Loucy (cell line): ENCODE data around the gene IGSF1.

ENCODE experiments used
- H2AFZ ChIP-seq: fragments of 200-600 bp; sonication (generic); 2 replicates; pipeline ENCODE4 v1.6.0; 2016; ENCODE audit warnings: antibody characterized with exemption, mild to moderate bottlenecking, low read length, moderate library complexity
- H3F3A ChIP-seq: fragments of 200-600 bp; 2 replicates; pipeline ENCODE4 v1.6.0; 2016; ENCODE audit warnings: antibody characterized with exemption, low read depth, mild to moderate bottlenecking
- H3K27me3 ChIP-seq: fragments of 200-600 bp; sonication (generic); 2 replicates; pipeline ENCODE4 v1.6.1; 2014; ENCODE audit warnings: low read length, mild to moderate bottlenecking; ENCODE audit not compliant: insufficient read depth, poor library complexity, severe bottlenecking
- H3K36me3 ChIP-seq: fragments of 200-600 bp; sonication (generic); 2 replicates; pipeline ENCODE4 v1.6.1; 2016; ENCODE audit warnings: low read length; ENCODE audit not compliant: insufficient read depth
- H3K4me1 ChIP-seq: fragments of 200-600 bp; sonication (generic); 2 replicates; pipeline ENCODE4 v1.5.1; 2014; ENCODE audit warnings: low read length, mild to moderate bottlenecking; ENCODE audit not compliant: insufficient read depth, poor library complexity, severe bottlenecking
- H3K4me2 ChIP-seq: fragments of 200-600 bp; sonication (generic); 2 replicates; pipeline ENCODE4 v1.6.0; 2014; ENCODE audit warnings: antibody characterized with exemption, low read length, low read depth, mild to moderate bottlenecking; ENCODE audit not compliant: poor library complexity, severe bottlenecking
- H3K4me3 ChIP-seq: fragments of 200-600 bp; sonication (generic); 2 replicates; pipeline ENCODE4 v1.5.1; 2014; ENCODE audit warnings: low read length, mild to moderate bottlenecking, mixed read lengths; ENCODE audit not compliant: poor library complexity, severe bottlenecking
- H3K79me2 ChIP-seq: fragments of 200-600 bp; sonication (generic); 2 replicates; pipeline ENCODE4 v1.6.1; 2014; ENCODE audit warnings: low read length; ENCODE audit not compliant: insufficient read depth
- H3K9ac ChIP-seq: fragments of 200-600 bp; sonication (generic); 2 replicates; pipeline ENCODE4 v1.6.0; 2014; ENCODE audit warnings: mild to moderate bottlenecking, low read depth, low read length, moderate library complexity; ENCODE audit not compliant: poor library complexity, severe bottlenecking
- H3K9me2 ChIP-seq: fragments of 200-600 bp; sonication (generic); replicated peaks from 2 replicates; pipeline ENCODE4 v1.6.1; 2016; ENCODE audit warnings: low read depth, low read length, mixed read lengths
- H3K9me3 ChIP-seq: fragments of 200-600 bp; sonication (generic); 2 replicates; pipeline ENCODE4 v1.6.1; 2014; ENCODE audit warnings: mild to moderate bottlenecking, antibody characterized with exemption, low read length, low read depth; ENCODE audit not compliant: insufficient read depth
- H4K20me1 ChIP-seq: fragments of 200-600 bp; sonication (generic); 2 replicates; pipeline ENCODE4 v1.6.0; 2014; ENCODE audit warnings: antibody characterized with exemption, low read length, mild to moderate bottlenecking; ENCODE audit not compliant: insufficient read depth, poor library complexity, severe bottlenecking
- EZH2phosphoT487 ChIP-seq: fragments of 200-600 bp; IDR thresholded peaks from 2 replicates; pipeline ENCODE4 v1.6.1; 2018; ENCODE audit warnings: antibody characterized with exemption, mild to moderate bottlenecking, moderate library complexity, borderline replicate concordance
- TF ChIP-seq, protein P1 (sequence below): fragments of 200-600 bp; sonication (generic); conservative IDR thresholded peaks from 2 replicates; pipeline ENCODE4 v1.5.1; 2014; ENCODE audit warnings: mild to moderate bottlenecking, antibody characterized with exemption, low read length

Gene IGSF1

GRCh38 chrX:131264665-131265064 is 24.4 kb downstream of the IGSF1 start:
- Histone ChIP-seq H3K79me2 (no peaks in the 10 kb centered on the region), H3K27me3 (no peaks in the 10 kb centered on the region), H3K4me2 (no peak overlapping the region), H3K9me3 (no peaks in the 10 kb centered on the region), H3K9me2 (no peaks in the 10 kb centered on the region), H3F3A (no peaks in the 10 kb centered on the region), H4K20me1 (no peaks in the 10 kb centered on the region), H2AFZ (no peak overlapping the region), H3K36me3 (no peaks in the 10 kb centered on the region), H3K9ac (no peak overlapping the region), H3K4me1 (no peaks in the 10 kb centered on the region), H3K4me3 (no peak overlapping the region)
- no peak for TF ChIP-seq EZH2phosphoT487
- TF ChIP-seq, protein P1, sequence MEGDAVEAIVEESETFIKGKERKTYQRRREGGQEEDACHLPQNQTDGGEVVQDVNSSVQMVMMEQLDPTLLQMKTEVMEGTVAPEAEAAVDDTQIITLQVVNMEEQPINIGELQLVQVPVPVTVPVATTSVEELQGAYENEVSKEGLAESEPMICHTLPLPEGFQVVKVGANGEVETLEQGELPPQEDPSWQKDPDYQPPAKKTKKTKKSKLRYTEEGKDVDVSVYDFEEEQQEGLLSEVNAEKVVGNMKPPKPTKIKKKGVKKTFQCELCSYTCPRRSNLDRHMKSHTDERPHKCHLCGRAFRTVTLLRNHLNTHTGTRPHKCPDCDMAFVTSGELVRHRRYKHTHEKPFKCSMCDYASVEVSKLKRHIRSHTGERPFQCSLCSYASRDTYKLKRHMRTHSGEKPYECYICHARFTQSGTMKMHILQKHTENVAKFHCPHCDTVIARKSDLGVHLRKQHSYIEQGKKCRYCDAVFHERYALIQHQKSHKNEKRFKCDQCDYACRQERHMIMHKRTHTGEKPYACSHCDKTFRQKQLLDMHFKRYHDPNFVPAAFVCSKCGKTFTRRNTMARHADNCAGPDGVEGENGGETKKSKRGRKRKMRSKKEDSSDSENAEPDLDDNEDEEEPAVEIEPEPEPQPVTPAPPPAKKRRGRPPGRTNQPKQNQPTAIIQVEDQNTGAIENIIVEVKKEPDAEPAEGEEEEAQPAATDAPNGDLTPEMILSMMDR: no peak

GRCh38 chrX:131264053-131264452 is 25.1 kb downstream of the IGSF1 start:
- TF ChIP-seq EZH2phosphoT487: no peak
- TF ChIP-seq, protein P1: no peak
- Histone ChIP-seq H3K27me3 (no peaks in the 10 kb centered on the region), H3K9me3 (no peaks in the 10 kb centered on the region)

DNA sequence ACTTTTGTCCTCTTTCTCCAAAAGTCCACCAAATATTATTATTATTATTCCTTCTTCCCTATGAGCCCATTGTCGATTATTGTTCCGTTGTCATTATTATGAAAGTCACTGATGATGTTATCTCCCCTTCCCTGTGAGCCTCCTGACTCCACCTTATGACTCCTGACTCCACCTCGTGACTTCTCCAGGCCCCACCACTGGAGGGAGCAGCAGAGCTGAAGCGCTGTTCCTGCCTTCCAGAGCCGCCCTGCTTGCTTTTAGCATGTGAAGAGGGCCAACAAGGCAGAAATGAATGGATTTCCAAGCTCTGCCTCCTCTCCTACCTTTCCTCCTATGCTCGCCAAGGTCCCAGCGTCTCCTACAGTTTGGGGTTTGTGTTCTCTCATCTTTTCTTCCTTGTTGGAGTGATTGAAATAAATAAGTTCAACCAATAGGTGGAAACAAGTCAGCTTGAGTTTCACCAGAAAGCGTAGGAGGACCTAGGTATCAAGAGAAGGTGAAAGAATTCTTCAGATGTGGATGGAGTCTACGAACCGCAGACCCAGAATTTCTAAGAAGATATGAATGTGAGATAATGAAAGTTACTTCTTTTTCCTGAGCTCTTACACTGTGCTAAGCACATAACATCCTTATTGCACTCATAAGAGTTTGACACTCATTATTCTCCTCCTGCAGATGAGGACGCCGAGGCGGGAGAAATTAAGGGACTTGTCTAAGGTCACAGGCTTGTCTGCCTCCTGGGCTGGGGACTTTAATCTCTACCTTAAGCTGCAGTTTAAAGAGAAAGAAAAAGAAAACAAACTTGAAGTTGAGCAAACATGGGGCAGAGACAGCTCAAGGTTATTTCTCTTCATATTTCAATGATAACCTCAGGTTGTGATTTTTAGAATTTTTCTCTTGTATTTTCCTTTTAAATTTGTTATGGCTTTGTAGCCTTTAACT is 26.1 kb downstream of the IGSF1 start:
- H2AFZ ChIP-seq: no peak overlapping the region
- no peak overlapping the region for H3K4me3 ChIP-seq
- H3K4me1 ChIP-seq: no peaks in the 10 kb centered on the region
- H3K79me2 ChIP-seq: no peaks in the 10 kb centered on the region
- H3F3A ChIP-seq: no peaks in the 10 kb centered on the region
- H3K9me2 ChIP-seq: no peaks in the 10 kb centered on the region
- TF ChIP-seq, protein P1: peak; percentile 51
- TF ChIP-seq EZH2phosphoT487: no peak
- no peaks in the 10 kb centered on the region for H3K9me3 ChIP-seq
- no peaks in the 10 kb centered on the region for H4K20me1 ChIP-seq
- no peak overlapping the region for H3K9ac ChIP-seq
- no peaks in the 10 kb centered on the region for H3K27me3 ChIP-seq
- no peak overlapping the region for H3K4me2 ChIP-seq
- no peaks in the 10 kb centered on the region for H3K36me3 ChIP-seq

More at GRCh38 chrX:131264053-131264452, 25.1 kb downstream of the IGSF1 start:
- no peak overlapping the region for H3K4me2 ChIP-seq
- no peaks in the 10 kb centered on the region for H3K79me2 ChIP-seq
- H3K9ac ChIP-seq: no peak overlapping the region
- H3K4me1 ChIP-seq: no peaks in the 10 kb centered on the region
- H3F3A ChIP-seq: no peaks in the 10 kb centered on the region
- H3K4me3 ChIP-seq: no peak overlapping the region
- no peaks in the 10 kb centered on the region for H3K9me2 ChIP-seq
- no peaks in the 10 kb centered on the region for H3K36me3 ChIP-seq
- no peak overlapping the region for H2AFZ ChIP-seq
- no peaks in the 10 kb centered on the region for H4K20me1 ChIP-seq
